PC-9 (cell line): ENCODE results near the gene SLC41A1.

Source experiments
- EZH2 ChIP-seq: fragments of 200-600 bp; sonication (generic); IDR thresholded peaks from 2 replicates; pipeline ENCODE4 v1.8.0; 2017; ENCODE audit warnings: antibody characterized with exemption, low read depth
- TF ChIP-seq, protein P1 (sequence below): fragments of 200-600 bp; sonication (generic); conservative IDR thresholded peaks from 2 replicates; pipeline ENCODE4 v1.6.1; 2017; ENCODE audit warnings: mixed run types, antibody characterized with exemption, mild to moderate bottlenecking, moderate library complexity

DNA sequence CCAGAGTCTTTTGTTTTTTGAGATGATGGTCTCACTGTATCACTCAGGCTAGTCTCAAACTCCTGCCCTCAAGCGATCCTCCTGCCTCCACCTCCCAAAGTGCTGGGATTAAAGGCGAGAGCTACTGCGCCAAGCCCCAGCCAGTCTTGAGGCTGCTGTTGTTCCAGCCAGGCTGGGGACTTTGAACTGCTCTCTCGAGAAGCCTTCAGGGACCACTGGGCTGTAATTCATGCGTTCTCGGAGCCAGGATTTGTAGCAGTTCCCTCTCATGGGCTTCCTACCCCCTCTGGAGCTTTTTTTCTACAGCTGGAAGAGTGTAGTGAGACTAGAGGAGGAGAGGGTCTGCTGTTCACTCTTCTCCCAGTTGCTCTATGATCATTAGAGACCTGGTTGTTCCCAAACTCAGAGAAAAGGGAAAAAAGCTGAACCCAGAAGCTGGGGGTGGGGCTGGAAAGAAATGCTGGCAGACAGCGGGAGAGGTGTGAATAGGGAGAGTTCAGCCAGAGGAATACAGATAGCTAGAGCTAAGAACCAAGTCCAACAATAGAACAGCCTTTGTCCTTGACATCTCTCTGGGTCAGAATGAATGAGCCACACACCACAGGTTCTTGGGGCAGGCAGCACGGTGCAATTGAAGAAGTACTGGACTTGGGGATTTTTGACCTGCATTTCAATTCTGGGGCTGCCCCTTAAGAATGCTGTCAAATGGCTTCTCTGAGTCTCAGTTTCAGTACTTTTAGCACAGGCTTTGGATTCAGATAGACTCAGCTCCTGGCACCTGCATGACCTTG, 13.2 kb upstream of the SLC41A1 start:
- TF ChIP-seq, protein P1, sequence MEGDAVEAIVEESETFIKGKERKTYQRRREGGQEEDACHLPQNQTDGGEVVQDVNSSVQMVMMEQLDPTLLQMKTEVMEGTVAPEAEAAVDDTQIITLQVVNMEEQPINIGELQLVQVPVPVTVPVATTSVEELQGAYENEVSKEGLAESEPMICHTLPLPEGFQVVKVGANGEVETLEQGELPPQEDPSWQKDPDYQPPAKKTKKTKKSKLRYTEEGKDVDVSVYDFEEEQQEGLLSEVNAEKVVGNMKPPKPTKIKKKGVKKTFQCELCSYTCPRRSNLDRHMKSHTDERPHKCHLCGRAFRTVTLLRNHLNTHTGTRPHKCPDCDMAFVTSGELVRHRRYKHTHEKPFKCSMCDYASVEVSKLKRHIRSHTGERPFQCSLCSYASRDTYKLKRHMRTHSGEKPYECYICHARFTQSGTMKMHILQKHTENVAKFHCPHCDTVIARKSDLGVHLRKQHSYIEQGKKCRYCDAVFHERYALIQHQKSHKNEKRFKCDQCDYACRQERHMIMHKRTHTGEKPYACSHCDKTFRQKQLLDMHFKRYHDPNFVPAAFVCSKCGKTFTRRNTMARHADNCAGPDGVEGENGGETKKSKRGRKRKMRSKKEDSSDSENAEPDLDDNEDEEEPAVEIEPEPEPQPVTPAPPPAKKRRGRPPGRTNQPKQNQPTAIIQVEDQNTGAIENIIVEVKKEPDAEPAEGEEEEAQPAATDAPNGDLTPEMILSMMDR: no peak
- no peak for TF ChIP-seq EZH2
